HepG2 (cell line): Measurements from ENCODE around the gene SERINC5.

Source experiments
- ARNTL ChIP-seq: sonication (generic); formaldehyde crosslinking; IDR thresholded peaks from 2 replicates; pipeline ENCODE4 v1.4.0; 2020; ENCODE audit warnings: mild to moderate bottlenecking, missing genetic modification reagents
- BHLHE40 ChIP-seq: IDR thresholded peaks from 2 replicates; pipeline ENCODE4 v1.6.1; 2011; ENCODE audit warnings: low read length, improper control_type of control experiment
- GTF2F1 ChIP-seq: fragments of 150-350 bp; IDR thresholded peaks from 2 replicates; pipeline ENCODE4 v1.6.1; 2014; ENCODE audit warnings: low read length
- HMG20B ChIP-seq: conservative IDR thresholded peaks from 2 replicates; pipeline ENCODE4 v1.6.1; 2016; ENCODE audit warnings: missing genetic modification reagents, missing compliant biosample characterization
- HNRNPH1 ChIP-seq: fragments of 200-400 bp; formaldehyde crosslinking; optimal IDR thresholded peaks from 2 replicates; pipeline ENCODE3; 2017; ENCODE audit warnings: mild to moderate bottlenecking, low read depth, low read length
- HNRNPL ChIP-seq: fragments of 200-400 bp; formaldehyde crosslinking; IDR thresholded peaks from 2 replicates; pipeline ENCODE4 v1.6.1; 2017; ENCODE audit warnings: mild to moderate bottlenecking, low read depth, low read length
- KAT2B ChIP-seq: fragments of 150-350 bp; IDR thresholded peaks from 2 replicates; pipeline ENCODE4 v1.6.1; 2014; ENCODE audit warnings: low read depth, low read length, borderline replicate concordance
- POLR2A ChIP-seq, 2 experiments: IDR thresholded peaks; 2 replicates each; pipeline ENCODE4 v1.6.1; 2011; ENCODE audit warnings: low read depth in 2 of 2, low read length in 2 of 2, mild to moderate bottlenecking in 1 of 2, moderate library complexity in 1 of 2; ENCODE audit not compliant: insufficient read depth in 1 of 2
- RAD21 ChIP-seq: fragments of 450-650 bp; formaldehyde crosslinking; IDR thresholded peaks from 2 replicates; pipeline ENCODE4 v1.5.0; 2020; ENCODE audit warnings: mild to moderate bottlenecking
- SNRNP70 ChIP-seq: fragments of 200-400 bp; formaldehyde crosslinking; IDR thresholded peaks from 2 replicates; pipeline ENCODE4 v1.6.1; 2017; ENCODE audit warnings: mild to moderate bottlenecking, low read depth, low read length, moderate library complexity
- ZNF552 ChIP-seq: sonication (generic); formaldehyde crosslinking; IDR thresholded peaks from 2 replicates; pipeline ENCODE4 v1.9.0; 2022; ENCODE audit warnings: missing genetic modification reagents, mild to moderate bottlenecking, borderline replicate concordance
- TF ChIP-seq, protein P1 (sequence below): sonication (generic); formaldehyde crosslinking; IDR thresholded peaks from 2 replicates; pipeline ENCODE4 v1.5.0; 2020; ENCODE audit warnings: mild to moderate bottlenecking, missing genetic modification reagents, moderate library complexity
- TF ChIP-seq, protein P2 (sequence below): sonication (generic); formaldehyde crosslinking; IDR thresholded peaks from 2 replicates; pipeline ENCODE4 v1.5.0; 2020; ENCODE audit warnings: missing genetic modification reagents

GRCh38 chr5:80067531-80068245 is 188.2 kb downstream of the SERINC5 start:
- TF ChIP-seq HNRNPH1 (no peak), GTF2F1 (no peak), ZNF552 (CRISPR knock-in tag) (no peak), BHLHE40 (no peak), RAD21 (CRISPR knock-in tag) (no peak), HMG20B (CRISPR knock-in tag) (no peak), POLR2A (IDR thresholded peaks at IDR 0.05; ENCODE audit: insufficient read depth in 1 of 2, low read depth in 2 of 2, low read length in 2 of 2) (no peak), KAT2B (no peak), SNRNP70 (no peak), ARNTL (CRISPR knock-in tag) (no peak), HNRNPL (no peak)
- TF ChIP-seq, protein P1, sequence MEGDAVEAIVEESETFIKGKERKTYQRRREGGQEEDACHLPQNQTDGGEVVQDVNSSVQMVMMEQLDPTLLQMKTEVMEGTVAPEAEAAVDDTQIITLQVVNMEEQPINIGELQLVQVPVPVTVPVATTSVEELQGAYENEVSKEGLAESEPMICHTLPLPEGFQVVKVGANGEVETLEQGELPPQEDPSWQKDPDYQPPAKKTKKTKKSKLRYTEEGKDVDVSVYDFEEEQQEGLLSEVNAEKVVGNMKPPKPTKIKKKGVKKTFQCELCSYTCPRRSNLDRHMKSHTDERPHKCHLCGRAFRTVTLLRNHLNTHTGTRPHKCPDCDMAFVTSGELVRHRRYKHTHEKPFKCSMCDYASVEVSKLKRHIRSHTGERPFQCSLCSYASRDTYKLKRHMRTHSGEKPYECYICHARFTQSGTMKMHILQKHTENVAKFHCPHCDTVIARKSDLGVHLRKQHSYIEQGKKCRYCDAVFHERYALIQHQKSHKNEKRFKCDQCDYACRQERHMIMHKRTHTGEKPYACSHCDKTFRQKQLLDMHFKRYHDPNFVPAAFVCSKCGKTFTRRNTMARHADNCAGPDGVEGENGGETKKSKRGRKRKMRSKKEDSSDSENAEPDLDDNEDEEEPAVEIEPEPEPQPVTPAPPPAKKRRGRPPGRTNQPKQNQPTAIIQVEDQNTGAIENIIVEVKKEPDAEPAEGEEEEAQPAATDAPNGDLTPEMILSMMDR (CRISPR knock-in tag) = no peak
- TF ChIP-seq, protein P2, sequence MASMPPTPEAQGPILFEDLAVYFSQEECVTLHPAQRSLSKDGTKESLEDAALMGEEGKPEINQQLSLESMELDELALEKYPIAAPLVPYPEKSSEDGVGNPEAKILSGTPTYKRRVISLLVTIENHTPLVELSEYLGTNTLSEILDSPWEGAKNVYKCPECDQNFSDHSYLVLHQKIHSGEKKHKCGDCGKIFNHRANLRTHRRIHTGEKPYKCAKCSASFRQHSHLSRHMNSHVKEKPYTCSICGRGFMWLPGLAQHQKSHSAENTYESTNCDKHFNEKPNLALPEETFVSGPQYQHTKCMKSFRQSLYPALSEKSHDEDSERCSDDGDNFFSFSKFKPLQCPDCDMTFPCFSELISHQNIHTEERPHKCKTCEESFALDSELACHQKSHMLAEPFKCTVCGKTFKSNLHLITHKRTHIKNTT (CRISPR knock-in tag) = no peak
